WTC11 (cell line): ENCODE measurements around the gene PLEKHA5. TPM values are rescaled to one million over a fixed set of nuclear protein-coding genes. Genes with fewer than 3 reads are reported as not detected.
"Not testable (repeated sequence)": the region's sequence is repeated elsewhere in the genome, so short reads cannot be mapped to it uniquely, and the experiment has no call there.

Experiments
- ATAC-seq: fragments of 200-7000 bp; cut with Tn5 transposase; 2 replicates; pipeline ENCODE4 v1.10.0; 2021; ENCODE audit warnings: mild to moderate bottlenecking, moderate library complexity
- CTCF ChIA-PET: fragments of 300-600 bp; sonication (Branson Sonifier 250); formaldehyde crosslinking; loops from one replicate; lab custom pipeline; 2021; ENCODE audit warnings: antibody characterized with exemption; lab: Charles Lee
- POLR2A ChIA-PET: fragments of 350-600 bp; sonication (Branson Sonifier 250); formaldehyde crosslinking; loops from one replicate; lab custom pipeline; 2021; ENCODE audit warnings: antibody characterized with exemption; lab: Charles Lee
- DNase-seq: peaks from one replicate; pipeline ENCODE4 v3.0.0; 2021; ENCODE audit warnings: low spot score
- H3K27ac Mint-ChIP-seq: 2 replicates; pipeline ENCODE4 v1.8.0; 2021; ENCODE audit warnings: mixed read lengths
- H3K27me3 Mint-ChIP-seq: 2 replicates; pipeline ENCODE4 v1.8.0; 2021; ENCODE audit warnings: low read depth, mild to moderate bottlenecking, moderate library complexity, mixed read lengths
- H3K36me3 Mint-ChIP-seq: 2 replicates; pipeline ENCODE4 v1.8.0; 2021; ENCODE audit warnings: mixed read lengths
- H3K4me1 Mint-ChIP-seq: 2 replicates; pipeline ENCODE4 v1.8.0; 2022; ENCODE audit warnings: mixed read lengths
- H3K4me3 Mint-ChIP-seq: 2 replicates; pipeline ENCODE4 v1.8.0; 2021; ENCODE audit warnings: mild to moderate bottlenecking, moderate library complexity, mixed read lengths
- H3K9me3 Mint-ChIP-seq: 2 replicates; pipeline ENCODE4 v1.8.0; 2021; ENCODE audit warnings: mixed read lengths
- ESRRA ChIP-seq: sonication (generic); formaldehyde crosslinking; IDR thresholded peaks from 2 replicates; pipeline ENCODE4 v1.8.1; 2022; ENCODE audit warnings: mild to moderate bottlenecking, missing genetic modification reagents, borderline replicate concordance
- FOXJ3 ChIP-seq: sonication (generic); formaldehyde crosslinking; IDR thresholded peaks from 2 replicates; pipeline ENCODE4 v1.9.0; 2021; ENCODE audit warnings: missing genetic modification reagents, mild to moderate bottlenecking, borderline replicate concordance
- FOXP4 ChIP-seq: sonication (generic); formaldehyde crosslinking; IDR thresholded peaks from 2 replicates; pipeline ENCODE4 v1.8.0; 2022; ENCODE audit warnings: mild to moderate bottlenecking, missing genetic modification reagents
- GABPB1 ChIP-seq: sonication (generic); formaldehyde crosslinking; IDR thresholded peaks from 2 replicates; pipeline ENCODE4 v1.8.1; 2023; ENCODE audit warnings: mild to moderate bottlenecking, missing genetic modification reagents
- GTF2I ChIP-seq: fragments of 250-450 bp; sonication (Bioruptor Pico); conservative IDR thresholded peaks from 2 replicates; pipeline ENCODE4 v1.4.0; 2021; ENCODE audit warnings: mild to moderate bottlenecking
- JAZF1 ChIP-seq: fragments of 250-450 bp; sonication (Bioruptor Pico); IDR thresholded peaks from 2 replicates; pipeline ENCODE4 v1.9.0; 2021; ENCODE audit warnings: moderate library complexity, mild to moderate bottlenecking, inconsistent platforms
- JUN ChIP-seq: sonication (generic); formaldehyde crosslinking; IDR thresholded peaks from 2 replicates; pipeline ENCODE4 v1.8.0; 2023; ENCODE audit warnings: mild to moderate bottlenecking, missing genetic modification reagents
- MXD4 ChIP-seq: fragments of 250-450 bp; sonication (Bioruptor Pico); IDR thresholded peaks from 2 replicates; pipeline ENCODE4 v1.8.0; 2021; ENCODE audit warnings: mild to moderate bottlenecking, moderate library complexity, borderline replicate concordance
- MYBL2 ChIP-seq: sonication (generic); formaldehyde crosslinking; IDR thresholded peaks from 2 replicates; pipeline ENCODE4 v1.8.1; 2023; ENCODE audit warnings: mild to moderate bottlenecking, moderate library complexity, missing genetic modification reagents
- NFE2L1 ChIP-seq: sonication (generic); formaldehyde crosslinking; IDR thresholded peaks from 2 replicates; pipeline ENCODE4 v1.8.1; 2023; ENCODE audit warnings: missing genetic modification reagents
- PRRX2 ChIP-seq: fragments of 250-450 bp; sonication (Bioruptor Pico); IDR thresholded peaks from 2 replicates; pipeline ENCODE4 v1.8.0; 2021; ENCODE audit warnings: mild to moderate bottlenecking
- RORB ChIP-seq: fragments of 250-450 bp; sonication (Bioruptor Pico); IDR thresholded peaks from 2 replicates; pipeline ENCODE4 v1.9.0; 2021; ENCODE audit warnings: mild to moderate bottlenecking
- TP53 ChIP-seq: sonication (generic); formaldehyde crosslinking; IDR thresholded peaks from 2 replicates; pipeline ENCODE4 v1.8.1; 2023; ENCODE audit warnings: mild to moderate bottlenecking, missing genetic modification reagents
- ZNF138 ChIP-seq: sonication (generic); formaldehyde crosslinking; conservative IDR thresholded peaks from 2 replicates; pipeline ENCODE4 v1.8.1; 2022; ENCODE audit warnings: mild to moderate bottlenecking, moderate library complexity, missing genetic modification reagents
- ZNF232 ChIP-seq: sonication (generic); formaldehyde crosslinking; IDR thresholded peaks from 2 replicates; pipeline ENCODE4 v1.8.0; 2022; ENCODE audit warnings: mild to moderate bottlenecking, missing genetic modification reagents
- ZNF396 ChIP-seq: fragments of 250-450 bp; sonication (Bioruptor Pico); IDR thresholded peaks from 2 replicates; pipeline ENCODE4 v1.8.0; 2021; ENCODE audit warnings: mild to moderate bottlenecking, moderate library complexity, borderline replicate concordance
- ZNF425 ChIP-seq: fragments of 250-450 bp; sonication (Bioruptor Pico); conservative IDR thresholded peaks from 2 replicates; pipeline ENCODE4 v1.9.0; 2021; ENCODE audit warnings: mild to moderate bottlenecking
- total RNA-seq: library from RNA; stranded (reverse); gene quantifications from 3 replicates; pipeline ENCODE4 v1.2.3, GENCODE V29; 2021
- TF ChIP-seq, protein P1 (sequence below): sonication (generic); formaldehyde crosslinking; IDR thresholded peaks from 2 replicates; pipeline ENCODE4 v1.8.1; 2023; ENCODE audit warnings: mild to moderate bottlenecking, missing genetic modification reagents, borderline replicate concordance
- TF ChIP-seq, protein P2 (sequence below): sonication (generic); formaldehyde crosslinking; IDR thresholded peaks from 2 replicates; pipeline ENCODE4 v1.8.0; 2022; ENCODE audit warnings: mild to moderate bottlenecking, missing genetic modification reagents
- TF ChIP-seq, protein P3 (sequence below): sonication (generic); formaldehyde crosslinking; IDR thresholded peaks from 2 replicates; pipeline ENCODE4 v1.8.1; 2023; ENCODE audit warnings: mild to moderate bottlenecking, missing genetic modification reagents, moderate library complexity

Gene PLEKHA5
- total RNA-seq, 1 experiment from 2014 or later: 61.1 TPM

GRCh38 chr12:19338405-19338804 lies 208.9 kb downstream of the PLEKHA5 start:
- H3K9me3 Mint-ChIP-seq: peaks cover 6% of the 10 kb centered on the region
- no peak overlapping the region for H3K27ac Mint-ChIP-seq
- H3K4me3 Mint-ChIP-seq: no peak overlapping the region
- H3K36me3 Mint-ChIP-seq: peaks cover 37% of the 10 kb centered on the region
- POLR2A ChIA-PET: no interaction called here
- DNase-seq (no peak), ATAC-seq (no peak)
- no peaks in the 10 kb centered on the region for H3K4me1 Mint-ChIP-seq
- H3K27me3 Mint-ChIP-seq: no peaks in the 10 kb centered on the region
- CTCF ChIA-PET: no interaction called here
- TF ChIP-seq MYBL2 (no peak), FOXJ3 (CRISPR knock-in tag) (no peak), RORB (CRISPR knock-in tag) (no peak), ZNF232 (no peak), ZNF425 (CRISPR knock-in tag) (no peak), TP53 (CRISPR knock-in tag) (no peak), NFE2L1 (no peak), MXD4 (CRISPR knock-in tag) (no peak), JUN (CRISPR knock-in tag) (no peak), GTF2I (CRISPR knock-in tag) (no peak), JAZF1 (CRISPR knock-in tag) (no peak), PRRX2 (CRISPR knock-in tag) (no peak), GABPB1 (no peak), ESRRA (CRISPR knock-in tag) (no peak), FOXP4 (CRISPR knock-in tag) (no peak), ZNF138 (no peak), ZNF396 (CRISPR knock-in tag) (no peak)
- TF ChIP-seq, protein P1, sequence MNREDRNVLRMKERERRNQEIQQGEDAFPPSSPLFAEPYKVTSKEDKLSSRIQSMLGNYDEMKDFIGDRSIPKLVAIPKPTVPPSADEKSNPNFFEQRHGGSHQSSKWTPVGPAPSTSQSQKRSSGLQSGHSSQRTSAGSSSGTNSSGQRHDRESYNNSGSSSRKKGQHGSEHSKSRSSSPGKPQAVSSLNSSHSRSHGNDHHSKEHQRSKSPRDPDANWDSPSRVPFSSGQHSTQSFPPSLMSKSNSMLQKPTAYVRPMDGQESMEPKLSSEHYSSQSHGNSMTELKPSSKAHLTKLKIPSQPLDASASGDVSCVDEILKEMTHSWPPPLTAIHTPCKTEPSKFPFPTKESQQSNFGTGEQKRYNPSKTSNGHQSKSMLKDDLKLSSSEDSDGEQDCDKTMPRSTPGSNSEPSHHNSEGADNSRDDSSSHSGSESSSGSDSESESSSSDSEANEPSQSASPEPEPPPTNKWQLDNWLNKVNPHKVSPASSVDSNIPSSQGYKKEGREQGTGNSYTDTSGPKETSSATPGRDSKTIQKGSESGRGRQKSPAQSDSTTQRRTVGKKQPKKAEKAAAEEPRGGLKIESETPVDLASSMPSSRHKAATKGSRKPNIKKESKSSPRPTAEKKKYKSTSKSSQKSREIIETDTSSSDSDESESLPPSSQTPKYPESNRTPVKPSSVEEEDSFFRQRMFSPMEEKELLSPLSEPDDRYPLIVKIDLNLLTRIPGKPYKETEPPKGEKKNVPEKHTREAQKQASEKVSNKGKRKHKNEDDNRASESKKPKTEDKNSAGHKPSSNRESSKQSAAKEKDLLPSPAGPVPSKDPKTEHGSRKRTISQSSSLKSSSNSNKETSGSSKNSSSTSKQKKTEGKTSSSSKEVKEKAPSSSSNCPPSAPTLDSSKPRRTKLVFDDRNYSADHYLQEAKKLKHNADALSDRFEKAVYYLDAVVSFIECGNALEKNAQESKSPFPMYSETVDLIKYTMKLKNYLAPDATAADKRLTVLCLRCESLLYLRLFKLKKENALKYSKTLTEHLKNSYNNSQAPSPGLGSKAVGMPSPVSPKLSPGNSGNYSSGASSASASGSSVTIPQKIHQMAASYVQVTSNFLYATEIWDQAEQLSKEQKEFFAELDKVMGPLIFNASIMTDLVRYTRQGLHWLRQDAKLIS (CRISPR knock-in tag): no peak
- TF ChIP-seq, protein P2, sequence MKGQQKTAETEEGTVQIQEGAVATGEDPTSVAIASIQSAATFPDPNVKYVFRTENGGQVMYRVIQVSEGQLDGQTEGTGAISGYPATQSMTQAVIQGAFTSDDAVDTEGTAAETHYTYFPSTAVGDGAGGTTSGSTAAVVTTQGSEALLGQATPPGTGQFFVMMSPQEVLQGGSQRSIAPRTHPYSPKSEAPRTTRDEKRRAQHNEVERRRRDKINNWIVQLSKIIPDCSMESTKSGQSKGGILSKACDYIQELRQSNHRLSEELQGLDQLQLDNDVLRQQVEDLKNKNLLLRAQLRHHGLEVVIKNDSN: no peak
- TF ChIP-seq, protein P3, sequence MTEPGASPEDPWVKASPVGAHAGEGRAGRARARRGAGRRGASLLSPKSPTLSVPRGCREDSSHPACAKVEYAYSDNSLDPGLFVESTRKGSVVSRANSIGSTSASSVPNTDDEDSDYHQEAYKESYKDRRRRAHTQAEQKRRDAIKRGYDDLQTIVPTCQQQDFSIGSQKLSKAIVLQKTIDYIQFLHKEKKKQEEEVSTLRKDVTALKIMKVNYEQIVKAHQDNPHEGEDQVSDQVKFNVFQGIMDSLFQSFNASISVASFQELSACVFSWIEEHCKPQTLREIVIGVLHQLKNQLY: no peak

GRCh38 chr12:19350850-19351249 lies 221.3 kb downstream of the PLEKHA5 start:
- CTCF ChIA-PET, H3K9me3 Mint-ChIP-seq, ATAC-seq: not testable (repeated sequence)

More at GRCh38 chr12:19350850-19351249, 221.3 kb downstream of the PLEKHA5 start:
- not testable (repeated sequence) for H3K4me3 Mint-ChIP-seq, H3K27me3 Mint-ChIP-seq, DNase-seq, H3K4me1 Mint-ChIP-seq, H3K27ac Mint-ChIP-seq
- peaks cover 72% of the 10 kb centered on the region for H3K36me3 Mint-ChIP-seq
- POLR2A ChIA-PET: interaction anchor here (0.7 kb wide), 1 partner anchor 37 kb away, joined by 3 read pairs; no protein-coding TSS in a partner anchor
